Measurements from ENCODE around the gene ZFPM1.

DNA sequence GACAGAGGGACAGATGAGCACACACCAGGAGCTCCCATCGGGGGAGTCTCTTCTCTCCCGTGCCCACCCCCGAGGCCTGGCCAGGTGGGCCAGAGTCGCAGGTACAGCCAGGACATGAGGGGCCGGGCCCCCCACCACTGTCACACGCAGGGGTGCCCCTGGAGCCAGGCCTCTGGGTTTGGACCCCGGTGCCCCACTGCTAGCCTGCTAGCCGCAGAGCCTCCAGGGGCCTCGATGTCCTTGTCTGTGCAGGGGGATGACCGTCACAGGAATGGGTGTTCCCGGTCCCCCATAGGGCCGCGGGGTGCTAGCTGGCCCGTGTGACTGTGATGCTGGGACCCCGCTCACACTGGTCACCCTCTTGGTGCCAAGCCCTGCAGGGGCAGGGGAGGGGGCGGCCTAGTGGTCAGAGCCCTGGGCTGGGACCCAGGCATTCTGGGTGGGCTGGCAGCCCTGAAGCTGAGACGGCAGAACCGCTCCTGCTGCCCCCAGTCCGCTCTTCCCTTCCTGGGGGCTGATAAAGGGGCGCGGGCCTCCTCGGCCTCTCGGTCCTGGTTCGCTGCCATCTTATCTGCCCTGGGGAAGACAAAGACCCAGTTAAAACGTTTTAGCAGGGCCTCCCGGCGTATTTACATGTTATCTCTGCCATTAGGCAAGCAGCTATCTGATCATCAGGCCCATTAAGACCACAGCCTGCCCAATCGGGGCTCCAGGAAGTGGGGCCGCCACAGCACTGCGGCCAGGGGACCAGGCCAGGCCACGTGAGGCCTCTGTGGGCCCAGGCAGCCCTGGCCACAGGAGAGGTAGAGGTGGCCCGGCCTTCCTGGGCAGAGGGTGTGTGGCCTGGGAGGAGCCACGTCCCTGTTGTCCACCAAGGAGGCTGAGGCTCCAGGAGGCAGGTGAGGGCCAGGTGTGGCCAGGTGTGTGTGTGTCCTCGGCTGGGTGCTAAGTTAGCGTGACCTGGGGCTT lies 59.9 kb downstream of the ZFPM1 start:
- TF ChIP-seq, protein P1, sequence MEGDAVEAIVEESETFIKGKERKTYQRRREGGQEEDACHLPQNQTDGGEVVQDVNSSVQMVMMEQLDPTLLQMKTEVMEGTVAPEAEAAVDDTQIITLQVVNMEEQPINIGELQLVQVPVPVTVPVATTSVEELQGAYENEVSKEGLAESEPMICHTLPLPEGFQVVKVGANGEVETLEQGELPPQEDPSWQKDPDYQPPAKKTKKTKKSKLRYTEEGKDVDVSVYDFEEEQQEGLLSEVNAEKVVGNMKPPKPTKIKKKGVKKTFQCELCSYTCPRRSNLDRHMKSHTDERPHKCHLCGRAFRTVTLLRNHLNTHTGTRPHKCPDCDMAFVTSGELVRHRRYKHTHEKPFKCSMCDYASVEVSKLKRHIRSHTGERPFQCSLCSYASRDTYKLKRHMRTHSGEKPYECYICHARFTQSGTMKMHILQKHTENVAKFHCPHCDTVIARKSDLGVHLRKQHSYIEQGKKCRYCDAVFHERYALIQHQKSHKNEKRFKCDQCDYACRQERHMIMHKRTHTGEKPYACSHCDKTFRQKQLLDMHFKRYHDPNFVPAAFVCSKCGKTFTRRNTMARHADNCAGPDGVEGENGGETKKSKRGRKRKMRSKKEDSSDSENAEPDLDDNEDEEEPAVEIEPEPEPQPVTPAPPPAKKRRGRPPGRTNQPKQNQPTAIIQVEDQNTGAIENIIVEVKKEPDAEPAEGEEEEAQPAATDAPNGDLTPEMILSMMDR (IDR thresholded peaks at IDR 0.05; ENCODE audit: insufficient read depth, low read length): no peak
- TF ChIP-seq, protein P2, sequence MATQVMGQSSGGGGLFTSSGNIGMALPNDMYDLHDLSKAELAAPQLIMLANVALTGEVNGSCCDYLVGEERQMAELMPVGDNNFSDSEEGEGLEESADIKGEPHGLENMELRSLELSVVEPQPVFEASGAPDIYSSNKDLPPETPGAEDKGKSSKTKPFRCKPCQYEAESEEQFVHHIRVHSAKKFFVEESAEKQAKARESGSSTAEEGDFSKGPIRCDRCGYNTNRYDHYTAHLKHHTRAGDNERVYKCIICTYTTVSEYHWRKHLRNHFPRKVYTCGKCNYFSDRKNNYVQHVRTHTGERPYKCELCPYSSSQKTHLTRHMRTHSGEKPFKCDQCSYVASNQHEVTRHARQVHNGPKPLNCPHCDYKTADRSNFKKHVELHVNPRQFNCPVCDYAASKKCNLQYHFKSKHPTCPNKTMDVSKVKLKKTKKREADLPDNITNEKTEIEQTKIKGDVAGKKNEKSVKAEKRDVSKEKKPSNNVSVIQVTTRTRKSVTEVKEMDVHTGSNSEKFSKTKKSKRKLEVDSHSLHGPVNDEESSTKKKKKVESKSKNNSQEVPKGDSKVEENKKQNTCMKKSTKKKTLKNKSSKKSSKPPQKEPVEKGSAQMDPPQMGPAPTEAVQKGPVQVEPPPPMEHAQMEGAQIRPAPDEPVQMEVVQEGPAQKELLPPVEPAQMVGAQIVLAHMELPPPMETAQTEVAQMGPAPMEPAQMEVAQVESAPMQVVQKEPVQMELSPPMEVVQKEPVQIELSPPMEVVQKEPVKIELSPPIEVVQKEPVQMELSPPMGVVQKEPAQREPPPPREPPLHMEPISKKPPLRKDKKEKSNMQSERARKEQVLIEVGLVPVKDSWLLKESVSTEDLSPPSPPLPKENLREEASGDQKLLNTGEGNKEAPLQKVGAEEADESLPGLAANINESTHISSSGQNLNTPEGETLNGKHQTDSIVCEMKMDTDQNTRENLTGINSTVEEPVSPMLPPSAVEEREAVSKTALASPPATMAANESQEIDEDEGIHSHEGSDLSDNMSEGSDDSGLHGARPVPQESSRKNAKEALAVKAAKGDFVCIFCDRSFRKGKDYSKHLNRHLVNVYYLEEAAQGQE (IDR thresholded peaks at IDR 0.05; ENCODE audit: insufficient replicate concordance, low read depth): no peak

Measured in HL-60 (cell line).